Measurements from ENCODE around the gene C2CD4D. TPM values are rescaled to one million over a fixed set of nuclear protein-coding genes. Genes with fewer than 3 reads are reported as not detected.

C2CD4D gene
- total RNA-seq, 1 donor from 2014 or later, result not detected

DNA sequence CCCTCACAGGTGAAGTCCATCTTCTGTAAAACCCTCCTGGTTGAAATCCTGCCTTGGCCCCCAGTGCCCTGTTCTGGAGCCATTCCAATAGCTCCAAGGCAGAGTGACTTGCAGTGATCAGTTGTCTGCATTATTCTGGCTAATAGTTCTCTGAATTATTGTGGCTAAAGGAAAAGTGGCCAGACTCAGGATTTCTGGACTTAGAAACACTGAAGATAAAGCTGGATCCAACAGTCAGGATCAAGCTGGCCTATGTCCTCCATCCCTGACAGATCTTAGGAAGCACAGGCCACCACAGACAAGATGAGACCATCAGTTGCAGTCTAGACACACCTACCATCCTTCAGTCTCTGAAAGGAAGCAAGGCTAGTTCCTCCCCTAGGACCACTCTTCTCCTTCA, 801 bp upstream of the C2CD4D start:
- TF ChIP-seq, protein P1, sequence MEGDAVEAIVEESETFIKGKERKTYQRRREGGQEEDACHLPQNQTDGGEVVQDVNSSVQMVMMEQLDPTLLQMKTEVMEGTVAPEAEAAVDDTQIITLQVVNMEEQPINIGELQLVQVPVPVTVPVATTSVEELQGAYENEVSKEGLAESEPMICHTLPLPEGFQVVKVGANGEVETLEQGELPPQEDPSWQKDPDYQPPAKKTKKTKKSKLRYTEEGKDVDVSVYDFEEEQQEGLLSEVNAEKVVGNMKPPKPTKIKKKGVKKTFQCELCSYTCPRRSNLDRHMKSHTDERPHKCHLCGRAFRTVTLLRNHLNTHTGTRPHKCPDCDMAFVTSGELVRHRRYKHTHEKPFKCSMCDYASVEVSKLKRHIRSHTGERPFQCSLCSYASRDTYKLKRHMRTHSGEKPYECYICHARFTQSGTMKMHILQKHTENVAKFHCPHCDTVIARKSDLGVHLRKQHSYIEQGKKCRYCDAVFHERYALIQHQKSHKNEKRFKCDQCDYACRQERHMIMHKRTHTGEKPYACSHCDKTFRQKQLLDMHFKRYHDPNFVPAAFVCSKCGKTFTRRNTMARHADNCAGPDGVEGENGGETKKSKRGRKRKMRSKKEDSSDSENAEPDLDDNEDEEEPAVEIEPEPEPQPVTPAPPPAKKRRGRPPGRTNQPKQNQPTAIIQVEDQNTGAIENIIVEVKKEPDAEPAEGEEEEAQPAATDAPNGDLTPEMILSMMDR (IDR thresholded peaks at IDR 0.05; ENCODE audit: insufficient read depth, low read length, severe bottlenecking), result no peak
- DNase-seq (ENCODE audit: low read depth) (no peak), FAIRE-seq (peak; percentile 60)
- H3K4me3 ChIP-seq (ENCODE audit: low read depth, low read length), result peak overlapping the region; percentile 38
- no peaks in the 10 kb centered on the region for H3K27me3 ChIP-seq (ENCODE audit: control insufficient read depth, insufficient read depth, low read length)
- H3K36me3 ChIP-seq (ENCODE audit: control insufficient read depth, insufficient read depth, low read length), result no peaks in the 10 kb centered on the region

DNA sequence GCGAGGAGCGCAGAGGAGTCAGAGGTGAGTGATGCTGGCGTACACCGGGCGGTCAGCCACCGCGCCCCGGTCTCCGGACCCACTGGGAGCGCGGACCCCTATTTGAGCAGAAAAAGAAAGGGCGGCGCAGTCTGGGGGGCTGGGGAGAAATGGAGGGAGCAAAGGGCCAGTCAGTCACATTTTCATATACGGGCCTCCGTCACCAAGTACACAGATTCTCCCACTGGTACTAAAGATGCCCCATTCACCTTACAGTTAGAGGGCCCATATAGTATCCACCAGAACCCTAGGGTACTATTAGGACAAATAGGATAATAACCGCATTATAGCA, 573 bp downstream of the C2CD4D start:
- no peaks in the 10 kb centered on the region for H3K36me3 ChIP-seq (ENCODE audit: control insufficient read depth, insufficient read depth, low read length)
- no peaks in the 10 kb centered on the region for H3K27me3 ChIP-seq (ENCODE audit: control insufficient read depth, insufficient read depth, low read length)
- TF ChIP-seq, protein P1 (IDR thresholded peaks at IDR 0.05; ENCODE audit: insufficient read depth, low read length, severe bottlenecking), result no peak
- no peak overlapping the region for H3K4me3 ChIP-seq (ENCODE audit: low read depth, low read length)
- FAIRE-seq (no peak), DNase-seq (ENCODE audit: low read depth) (no peak)

DNA sequence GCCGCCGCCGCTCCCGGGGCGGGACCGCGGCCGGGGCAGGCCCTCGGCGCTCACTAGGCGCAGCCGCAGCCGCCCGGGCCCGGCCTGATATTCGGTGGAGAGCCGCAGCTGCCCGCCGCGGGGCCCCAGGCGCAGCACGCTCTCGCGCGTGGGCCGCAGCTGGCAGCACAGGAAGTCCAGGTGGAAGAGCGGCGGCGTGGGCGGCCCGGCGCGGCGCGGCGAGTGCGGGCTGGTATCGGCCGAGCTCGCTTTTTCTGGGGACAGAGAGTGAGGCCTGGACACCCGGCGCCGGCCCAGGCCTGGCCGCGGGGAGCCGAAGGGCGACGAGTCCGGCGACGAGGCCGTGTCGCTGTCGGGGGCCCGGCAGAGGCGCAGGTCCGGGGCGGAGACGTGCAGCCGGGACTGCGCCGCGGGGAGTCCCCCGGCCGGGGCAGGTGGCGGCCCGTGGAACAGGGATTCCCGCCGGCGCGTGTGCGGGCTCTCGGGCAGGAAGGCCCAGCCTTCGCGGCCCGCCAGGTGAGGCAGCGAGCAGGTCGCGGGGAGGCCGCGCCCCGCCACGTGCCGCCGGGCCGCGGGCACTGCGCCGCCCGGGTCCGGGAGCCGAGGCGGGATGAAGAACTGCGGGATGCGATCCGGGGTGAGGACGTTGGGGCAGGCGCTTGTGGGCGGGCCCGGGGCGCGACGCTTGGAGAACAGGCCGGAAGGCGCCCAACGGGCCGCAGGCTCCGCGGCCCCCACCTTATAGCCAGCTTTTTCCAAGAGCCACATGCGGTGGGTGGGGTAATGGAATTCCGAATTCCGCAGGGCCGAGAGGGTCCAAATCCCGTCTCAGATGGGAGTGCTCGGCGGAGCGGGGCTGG, 1.2 kb downstream of the C2CD4D start:
- FAIRE-seq, result no peak
- Histone ChIP-seq H3K36me3 (ENCODE audit: control insufficient read depth, insufficient read depth, low read length) (no peaks in the 10 kb centered on the region), H3K4me3 (ENCODE audit: low read depth, low read length) (no peak overlapping the region), H3K27me3 (ENCODE audit: control insufficient read depth, insufficient read depth, low read length) (no peaks in the 10 kb centered on the region)
- TF ChIP-seq, protein P1 (IDR thresholded peaks at IDR 0.05; ENCODE audit: insufficient read depth, low read length, severe bottlenecking), result no peak
- no peak for DNase-seq (ENCODE audit: low read depth)

DNA sequence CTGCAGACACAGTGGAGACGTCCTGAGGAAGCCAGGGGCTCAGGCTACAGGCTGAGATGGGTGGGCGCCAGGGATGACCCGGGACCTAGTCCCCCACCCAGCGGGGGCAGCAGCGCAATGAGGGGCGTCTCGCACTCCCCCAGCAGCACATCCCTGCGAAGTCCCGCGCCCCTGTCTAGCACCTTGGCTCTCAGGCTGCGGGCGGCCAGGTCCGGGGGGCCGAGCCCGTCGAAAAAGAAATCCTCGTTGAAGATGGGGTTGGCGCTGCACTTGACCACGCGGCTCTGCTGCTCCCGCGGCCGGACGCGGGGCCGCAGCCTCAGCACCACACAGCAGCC, 1.8 kb downstream of the C2CD4D start:
- Histone ChIP-seq H3K36me3 (ENCODE audit: control insufficient read depth, insufficient read depth, low read length) (no peaks in the 10 kb centered on the region), H3K27me3 (ENCODE audit: control insufficient read depth, insufficient read depth, low read length) (no peaks in the 10 kb centered on the region), H3K4me3 (ENCODE audit: low read depth, low read length) (no peak overlapping the region)
- DNase-seq (ENCODE audit: low read depth) (no peak), FAIRE-seq (no peak)
- TF ChIP-seq, protein P1 (IDR thresholded peaks at IDR 0.05; ENCODE audit: insufficient read depth, low read length, severe bottlenecking), result no peak

DNA sequence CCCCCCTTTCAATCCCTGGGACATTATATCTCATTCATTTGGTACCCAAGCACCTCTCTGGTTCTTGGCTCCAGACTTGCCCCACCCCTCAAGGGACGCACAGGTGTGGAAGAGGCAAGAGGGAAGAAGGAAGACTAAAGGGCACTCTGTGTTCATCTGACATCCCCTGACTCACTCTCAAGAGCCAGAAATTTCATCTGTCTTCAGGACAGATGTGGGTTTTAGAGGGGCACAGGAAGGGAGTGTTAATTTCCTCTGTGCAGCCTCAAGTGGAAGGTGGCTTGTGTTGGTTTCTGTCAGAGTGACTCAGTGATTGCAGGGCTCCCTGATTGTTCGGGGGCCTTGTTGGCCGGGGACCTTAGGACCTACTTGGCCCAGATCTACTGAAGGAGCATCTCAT, 2.4 kb downstream of the C2CD4D start:
- no peaks in the 10 kb centered on the region for H3K36me3 ChIP-seq (ENCODE audit: control insufficient read depth, insufficient read depth, low read length)
- DNase-seq (ENCODE audit: low read depth) (no peak), FAIRE-seq (no peak)
- TF ChIP-seq, protein P1 (IDR thresholded peaks at IDR 0.05; ENCODE audit: insufficient read depth, low read length, severe bottlenecking), result no peak
- no peaks in the 10 kb centered on the region for H3K27me3 ChIP-seq (ENCODE audit: control insufficient read depth, insufficient read depth, low read length)
- H3K4me3 ChIP-seq (ENCODE audit: low read depth, low read length), result no peak overlapping the region

- TF ChIP-seq, protein P1 (IDR thresholded peaks at IDR 0.05; ENCODE audit: insufficient read depth, low read length, severe bottlenecking), result no peak
- FAIRE-seq, result no peak
- DNase-seq (ENCODE audit: low read depth), result no peak
- Histone ChIP-seq H3K27me3 (ENCODE audit: control insufficient read depth, insufficient read depth, low read length) (no peaks in the 10 kb centered on the region), H3K36me3 (ENCODE audit: control insufficient read depth, insufficient read depth, low read length) (no peaks in the 10 kb centered on the region), H3K4me3 (ENCODE audit: low read depth, low read length) (no peak overlapping the region)
Observed at GRCh38 chr1:151835596-151835995, 4.0 kb downstream of the C2CD4D start.

Data from bronchial epithelial cell (primary cell).